ENCODE results near the gene UBE2R2. TPM values are rescaled to one million over a fixed set of nuclear protein-coding genes. Genes with fewer than 3 reads are reported as not detected.
"Not testable (repeated sequence)": the region's sequence is repeated elsewhere in the genome, so short reads cannot be mapped to it uniquely, and the experiment has no call there.

Gene UBE2R2
- total RNA-seq, 1 experiment from 2014 or later, result 35.5 TPM

- DNase-seq (ENCODE audit: low spot score), result no peak
- in situ Hi-C loops (cut with HindIII; ENCODE audit: low sequenced_read_pairs), result no loop called here
Measured at GRCh38 chr9:33952066-33952465, 135.1 kb downstream of the UBE2R2 start.

- in situ Hi-C loops (cut with HindIII; ENCODE audit: low sequenced_read_pairs), result no loop called here
Measured at GRCh38 chr9:33956544-33956943, 139.6 kb downstream of the UBE2R2 start.

GRCh38 chr9:33959725-33960124 lies 142.8 kb downstream of the UBE2R2 start:
- no peak for DNase-seq (ENCODE audit: low spot score)
- in situ Hi-C loops (cut with HindIII; ENCODE audit: low sequenced_read_pairs), result no loop called here

More at GRCh38 chr9:33956544-33956943, 139.6 kb downstream of the UBE2R2 start:
- DNase-seq (ENCODE audit: low spot score), result no peak

- in situ Hi-C loops (cut with HindIII; ENCODE audit: low sequenced_read_pairs), result not testable (repeated sequence)
Measured at GRCh38 chr9:33962468-33962867, 145.5 kb downstream of the UBE2R2 start.

GRCh38 chr9:33964086-33964768 lies 147.3 kb downstream of the UBE2R2 start:
- in situ Hi-C loops (cut with HindIII; ENCODE audit: low sequenced_read_pairs), result no loop called here
- no peak for DNase-seq (ENCODE audit: low spot score)

More at GRCh38 chr9:33962468-33962867, 145.5 kb downstream of the UBE2R2 start:
- DNase-seq (ENCODE audit: low spot score), result not testable (repeated sequence)

Other genes starting within 250 kb of the UBE2R2 start
- not detected in 2 replicates for gene PRSS3, start 21.6 kb upstream of the UBE2R2 start, total RNA-seq (2014; rRNA removed; shearing (Covaris generic))
- 15.2 and 26.0 TPM in 2 replicates for gene UBAP2, start 231.7 kb downstream of the UBE2R2 start, total RNA-seq (2014; rRNA removed; shearing (Covaris generic))

Data from G401 (cell line).